Breast epithelium (tissue), 3 donors: ENCODE data around the gene GSTM5.
"Not testable (repeated sequence)": the region's sequence is repeated elsewhere in the genome, so short reads cannot be mapped to it uniquely, and the experiment has no call there.

ENCODE experiments used
- CTCF ChIP-seq, 3 donors: fragments of 450-650 bp; IDR thresholded peaks; one replicate each; pipeline ENCODE4 v1.5.1; 2016 to 2017; ENCODE audit warnings: antibody characterized with exemption in 3 of 3, mild to moderate bottlenecking in 3 of 3, moderate library complexity in 3 of 3
- POLR2A ChIP-seq: fragments of 450-650 bp; IDR thresholded peaks from one replicate; pipeline ENCODE4 v1.6.1; 2016; ENCODE audit warnings: antibody characterized with exemption, mild to moderate bottlenecking, moderate library complexity

GRCh38 chr1:109676683-109677381, 35.2 kb upstream of the GSTM5 start:
- TF ChIP-seq POLR2A; CTCF (IDR thresholded peaks at IDR 0.05): not testable (repeated sequence)
